Non-pigmented ciliary epithelial cell (primary cell): Measurements from ENCODE around the gene TNRC18.

Experiments
- DNase-seq: peaks from one replicate; pipeline ENCODE4 v3.0.0-alpha.2; 2010; ENCODE audit warnings: low read depth

The TNRC18 gene

DNA sequence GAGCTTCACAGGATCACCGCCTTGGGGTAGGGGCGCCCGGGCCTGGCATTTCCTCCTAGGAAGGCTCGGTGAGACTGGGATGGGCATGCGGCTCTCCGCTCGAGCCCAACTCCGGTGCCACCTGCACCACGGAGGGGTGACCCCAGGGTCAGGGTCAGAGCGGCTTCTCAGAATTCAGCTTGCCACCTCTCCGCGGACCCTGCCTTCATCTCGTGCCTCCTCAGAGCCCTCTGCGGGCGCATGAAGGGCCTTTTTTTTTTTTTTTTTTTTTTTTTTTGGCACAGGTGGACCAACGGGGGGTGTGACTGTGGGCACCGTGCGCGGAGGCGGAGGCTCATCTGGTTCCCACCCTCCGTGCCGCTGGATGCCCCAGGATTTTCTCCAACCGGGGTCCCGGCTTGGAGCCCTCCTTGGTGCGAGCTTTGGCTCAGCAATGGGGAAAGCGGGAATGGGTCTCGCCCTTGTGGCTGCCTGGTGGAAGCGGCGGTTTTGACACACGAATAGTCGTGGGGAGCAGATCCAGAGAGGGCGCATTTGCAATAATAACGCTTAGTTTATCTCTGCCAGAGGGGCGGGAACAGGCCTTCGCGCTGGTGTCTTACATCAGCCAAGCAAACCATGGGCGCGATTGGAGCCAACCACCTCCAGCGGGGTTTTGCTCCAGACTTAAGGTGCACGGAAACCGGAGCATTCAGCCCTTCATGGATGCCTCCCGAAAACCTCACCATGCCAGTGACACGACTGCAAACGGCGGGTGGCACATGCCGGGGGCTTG, 5.0 kb upstream of the TNRC18 start:
- no peak for DNase-seq

GRCh38 chr7:5426226-5426475, 2.5 kb upstream of the TNRC18 start:
- DNase-seq: no peak

- no peak for DNase-seq
Observed at GRCh38 chr7:5425507-5426225, 2.0 kb upstream of the TNRC18 start.

DNA sequence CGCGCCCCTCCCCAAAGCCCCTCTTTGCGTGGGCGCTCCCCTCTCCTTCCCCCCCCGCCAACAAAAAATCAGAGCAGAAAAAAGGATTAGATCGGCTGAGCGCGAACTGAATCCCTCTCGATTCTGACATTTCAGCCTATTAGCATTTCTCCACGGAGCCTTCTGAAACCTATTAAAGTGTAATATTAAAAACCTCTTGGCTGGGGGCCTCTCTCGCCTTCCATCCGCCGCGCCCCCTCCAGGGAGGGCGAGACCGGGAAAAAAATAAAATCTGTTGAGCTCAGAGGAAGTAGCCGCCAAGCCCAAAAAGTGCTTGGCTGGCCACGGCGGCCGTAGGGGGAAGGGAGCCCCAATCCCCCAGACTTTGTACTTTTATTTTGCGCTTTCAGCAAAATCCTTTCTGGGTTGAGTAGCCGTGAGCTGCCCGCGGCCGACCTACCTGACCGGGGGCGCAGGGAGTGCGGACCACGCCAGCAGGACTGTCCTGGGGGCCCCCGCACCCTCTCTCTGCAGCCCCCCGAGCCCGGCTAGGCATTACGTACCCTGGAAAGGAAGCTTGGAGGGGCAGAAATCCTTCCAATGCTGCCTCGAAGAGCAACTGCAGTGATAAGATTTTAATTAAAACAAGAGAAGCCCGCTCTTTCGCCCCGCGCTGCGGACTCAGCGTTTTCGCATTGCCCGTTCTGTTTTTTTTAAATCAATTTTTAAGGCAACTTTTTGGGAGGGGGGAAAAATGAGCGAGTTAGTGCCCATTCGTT, 1.3 kb upstream of the TNRC18 start:
- no peak for DNase-seq

DNA sequence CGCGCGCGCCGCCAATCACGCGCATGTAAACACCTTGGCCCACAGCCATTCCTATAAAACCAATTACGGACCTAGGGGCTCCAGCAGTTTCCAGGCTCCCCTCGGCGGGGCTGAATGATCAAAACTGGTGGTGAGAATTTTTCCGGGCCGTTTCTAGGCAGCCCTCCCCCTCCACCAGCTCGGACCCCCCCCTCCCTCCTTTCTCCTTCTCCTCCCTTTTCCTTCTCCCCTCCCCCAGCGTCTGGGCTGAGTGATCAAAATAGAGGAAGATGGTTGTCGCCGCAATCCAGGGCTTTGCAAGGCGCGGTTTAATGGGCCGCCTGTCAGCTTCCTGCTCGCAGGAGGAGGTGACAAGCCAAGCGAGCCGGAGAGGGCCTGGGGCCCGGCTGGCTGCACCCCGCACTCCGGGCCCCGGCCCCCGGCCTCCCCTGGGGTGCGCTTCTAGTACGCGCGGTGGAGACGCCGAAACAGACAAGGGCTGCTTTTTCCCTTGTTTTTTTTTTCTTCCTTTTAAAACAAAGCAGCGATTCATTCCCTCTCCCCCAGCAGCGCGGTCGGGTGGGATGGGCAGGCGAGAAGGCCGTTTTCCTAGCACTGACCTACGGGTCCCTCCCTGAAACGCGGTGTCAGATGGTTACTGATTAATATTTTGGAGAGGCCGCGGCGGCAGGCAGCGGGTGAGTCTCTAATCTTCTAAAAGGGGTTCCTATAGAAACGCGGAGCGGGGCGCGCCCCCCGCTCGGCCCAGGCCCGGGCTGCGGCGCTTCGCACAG, 528 bp upstream of the TNRC18 start:
- peak; percentile 95 for DNase-seq

GRCh38 chr7:5422396-5423305, 983 bp downstream of the TNRC18 start:
- no peak for DNase-seq

DNA sequence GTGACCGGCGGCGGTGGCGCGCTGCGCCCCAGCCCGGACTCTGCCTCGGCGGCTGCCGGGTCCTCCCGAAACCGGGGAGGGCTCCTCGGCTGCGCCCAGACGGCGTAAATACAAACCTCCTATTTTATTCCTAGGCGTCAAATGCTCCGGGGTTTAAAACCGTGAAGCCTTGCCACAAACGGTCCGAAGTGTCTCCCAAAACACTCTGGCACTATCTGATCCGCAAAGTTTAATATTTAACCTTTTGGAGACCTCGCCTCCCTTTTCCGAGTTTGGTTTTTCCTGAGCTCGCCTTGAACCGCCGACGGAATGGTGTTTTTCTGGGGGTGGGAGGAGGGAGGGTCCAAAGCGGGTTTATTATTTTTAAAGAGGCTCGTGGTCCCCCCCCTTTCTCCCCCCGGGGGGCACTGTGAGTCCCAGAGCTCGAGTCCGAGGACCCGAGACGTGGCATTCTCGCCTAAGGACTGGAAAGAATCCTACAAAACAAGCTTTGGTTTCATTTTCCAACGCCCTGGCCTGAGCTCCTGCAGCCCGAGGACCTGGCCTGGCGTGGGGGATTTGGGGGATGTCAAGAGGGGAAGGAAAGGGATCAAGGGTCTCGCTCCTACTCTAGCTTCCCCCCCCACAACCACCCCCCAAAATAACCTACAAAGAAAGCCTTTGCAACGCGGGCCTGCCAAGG, 1.8 kb downstream of the TNRC18 start:
- DNase-seq: no peak

DNA sequence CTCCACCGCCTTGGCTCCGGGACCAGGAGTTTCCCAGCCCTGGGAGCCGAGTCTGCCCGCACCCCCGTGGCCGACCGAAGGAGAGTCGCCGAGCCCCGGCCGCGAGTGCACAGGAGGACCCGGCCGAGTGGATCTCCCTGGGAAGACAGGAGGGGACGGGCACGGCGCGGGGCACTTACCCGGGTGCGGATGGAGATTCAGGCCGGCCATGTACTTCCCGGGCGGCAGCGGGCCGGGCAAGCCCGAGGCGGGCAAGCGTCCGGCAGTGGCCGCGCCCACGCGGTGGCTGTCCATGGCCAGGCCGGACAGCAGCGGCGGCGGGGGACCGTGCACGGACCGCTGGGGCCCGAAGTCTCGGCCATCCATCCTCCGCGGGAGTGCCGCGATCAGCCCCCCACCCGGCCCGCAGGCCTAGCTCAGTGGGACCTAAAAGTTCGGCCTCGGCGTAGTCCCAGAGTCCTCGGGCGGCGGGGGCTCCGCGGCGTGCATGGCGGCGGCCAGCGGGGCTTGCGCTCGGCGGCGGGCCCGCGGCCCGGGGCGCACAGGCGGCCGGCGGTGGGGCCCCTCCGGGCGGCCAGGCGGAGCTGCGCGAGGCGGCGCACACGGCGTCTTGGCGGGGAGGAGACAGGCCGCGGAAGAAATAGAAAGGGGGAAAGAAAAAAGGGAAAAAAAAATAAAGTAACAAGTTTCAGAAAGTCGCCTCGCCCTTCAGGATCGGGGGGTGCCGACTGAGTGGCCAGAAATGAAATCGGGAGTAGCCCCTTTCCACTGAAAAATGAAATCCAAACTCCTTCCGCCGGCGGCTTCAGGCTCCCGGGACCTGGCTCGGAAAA, 2.5 kb downstream of the TNRC18 start:
- DNase-seq: no peak

DNA sequence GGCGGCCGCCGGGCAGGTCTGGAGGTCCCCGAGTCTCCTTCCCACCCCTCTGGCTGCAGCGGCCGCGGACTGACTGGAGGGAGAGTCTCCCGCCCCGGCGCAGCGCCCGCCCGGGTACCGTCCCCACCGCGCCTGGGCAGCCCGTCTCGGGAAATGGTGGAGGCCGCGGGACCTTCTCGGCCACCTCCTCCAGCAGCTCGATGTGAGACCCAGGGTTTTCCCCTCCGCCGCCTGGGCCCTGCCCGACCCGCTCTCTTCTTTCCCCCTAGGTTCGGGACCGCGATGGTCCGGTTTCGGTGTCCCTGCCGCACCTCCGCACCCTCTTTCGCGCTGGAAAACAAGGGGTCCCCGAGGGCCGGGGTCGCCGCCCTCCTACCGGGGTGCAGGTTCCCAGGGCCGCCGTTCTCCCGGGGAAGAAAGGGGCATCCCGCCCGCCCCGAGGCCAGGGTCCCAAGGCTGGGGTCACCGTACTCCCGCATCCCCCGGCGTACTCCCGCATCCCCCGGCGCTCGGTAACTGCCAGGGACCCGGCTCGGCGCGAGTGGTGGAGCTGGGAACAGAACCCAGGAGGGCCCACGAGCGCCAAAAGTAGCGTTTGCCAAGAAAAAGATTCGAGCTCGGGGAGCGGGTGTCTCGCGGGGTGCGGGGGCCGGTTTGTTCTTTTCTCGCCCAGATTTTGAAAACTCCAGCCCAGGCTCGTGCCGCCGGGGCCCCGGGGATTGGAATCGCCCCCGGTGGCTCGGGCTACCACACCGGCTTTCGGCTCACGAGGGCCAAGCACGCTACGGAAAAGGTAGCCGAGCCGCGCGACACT, 3.4 kb downstream of the TNRC18 start:
- no peak for DNase-seq

DNA sequence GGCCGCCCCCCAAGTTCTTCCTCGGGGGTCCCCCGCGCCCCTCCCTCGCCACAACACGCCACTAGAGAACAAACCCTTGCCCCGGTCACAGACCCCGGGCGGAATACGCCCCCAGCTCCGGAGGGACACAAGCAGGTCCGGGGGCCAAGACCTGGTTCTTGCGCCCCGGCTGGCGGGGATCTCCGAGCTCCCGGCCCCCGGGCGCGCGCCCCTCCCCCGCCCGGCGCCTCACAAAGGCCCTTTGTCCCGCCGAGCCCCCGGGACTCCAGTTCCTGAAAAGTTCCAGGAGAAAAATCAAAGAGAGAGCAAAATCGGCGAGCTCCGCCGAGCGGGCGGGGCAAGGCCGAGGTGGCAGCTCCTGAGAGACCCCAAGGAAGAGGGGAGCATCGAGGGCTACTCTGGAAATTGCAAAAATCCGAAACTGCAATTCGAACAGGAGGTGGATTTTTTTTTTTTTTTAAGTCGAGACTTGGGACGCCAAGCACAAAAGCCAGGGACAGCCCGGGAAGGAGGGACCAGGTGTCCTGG, 4.0 kb downstream of the TNRC18 start:
- DNase-seq: no peak

GRCh38 chr7:5418285-5418582, 5.4 kb downstream of the TNRC18 start:
- DNase-seq: no peak

GRCh38 chr7:5417106-5418071, 6.2 kb downstream of the TNRC18 start:
- DNase-seq: no peak

DNA sequence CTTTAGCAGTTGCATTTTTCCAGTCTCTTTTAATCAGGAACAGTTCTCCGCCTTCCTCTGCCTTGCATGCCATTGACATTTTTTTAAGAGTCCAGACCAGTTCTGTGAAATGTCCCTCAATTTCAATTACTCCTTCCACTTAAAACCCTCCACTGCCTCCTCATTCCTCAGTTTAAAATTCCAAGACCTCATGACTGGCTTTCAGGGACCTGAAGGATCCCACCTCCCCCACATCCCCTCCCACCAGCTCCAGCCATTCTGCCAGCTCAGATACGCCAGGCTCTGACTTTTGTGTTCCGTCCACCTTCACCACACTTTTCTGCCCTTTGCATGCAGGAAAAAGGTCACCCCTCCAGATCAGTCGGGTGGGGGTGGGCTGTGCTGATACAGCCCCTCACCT, 8.7 kb downstream of the TNRC18 start:
- no peak for DNase-seq

- no peak for DNase-seq
Observed at GRCh38 chr7:5413449-5413786, 10.2 kb downstream of the TNRC18 start.

DNA sequence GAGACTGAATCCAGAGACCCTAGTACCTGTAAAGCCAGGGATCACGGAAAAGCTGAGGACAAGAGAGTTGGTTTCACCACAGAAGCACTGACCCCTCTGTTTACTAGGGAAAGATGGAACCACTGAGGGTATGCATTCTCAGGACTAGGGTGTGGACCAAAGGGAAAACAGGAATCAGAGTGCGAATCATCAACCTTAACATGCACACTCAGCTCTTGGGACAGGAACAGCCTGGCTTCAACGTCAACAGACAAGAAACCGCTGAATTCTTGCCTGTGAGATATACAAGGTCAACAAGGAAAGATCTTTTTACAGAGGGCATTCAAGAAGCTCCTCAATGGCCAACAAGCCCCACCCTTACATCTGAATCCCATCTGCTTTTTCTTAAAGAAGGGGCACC, 14.9 kb downstream of the TNRC18 start:
- no peak for DNase-seq

- no peak for DNase-seq
Observed at GRCh38 chr7:5406957-5407945, 16.4 kb downstream of the TNRC18 start.

DNA sequence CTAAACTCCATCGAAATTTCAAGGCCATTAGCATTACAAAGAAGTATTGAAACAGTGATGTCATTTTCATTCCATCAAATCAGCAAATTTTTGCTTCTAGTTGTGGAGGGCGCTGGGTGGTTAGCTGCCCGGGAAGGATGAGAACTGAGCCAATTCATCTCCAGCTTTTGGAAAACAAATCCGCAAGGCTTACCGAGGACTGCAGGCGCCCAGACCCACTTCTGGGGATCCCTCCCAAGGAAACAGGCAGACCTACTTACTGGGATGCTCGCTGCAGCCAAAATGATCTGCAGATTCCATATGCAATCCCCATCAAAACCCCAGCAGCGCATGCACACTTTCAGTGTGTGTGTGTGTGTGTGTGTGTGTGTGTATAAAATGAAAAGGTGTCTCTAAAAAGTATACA, 19.2 kb downstream of the TNRC18 start:
- no peak for DNase-seq
